Fibroblast of skin of abdomen (primary cell): ENCODE measurements around the gene GNAZ.

ENCODE experiments used
- DNase-seq: peaks from one replicate; pipeline ENCODE4 v3.0.0-alpha.2; 2013

Gene GNAZ

GRCh38 chr22:23094695-23095681 is 24.7 kb downstream of the GNAZ start:
- DNase-seq = no peak

- no peak for DNase-seq
These were observed 25.5 kb downstream of the GNAZ start for GRCh38 chr22:23095733-23096342.

GRCh38 chr22:23097412-23098229 is 27.3 kb downstream of the GNAZ start:
- DNase-seq = no peak

GRCh38 chr22:23098230-23098705 is 27.9 kb downstream of the GNAZ start:
- DNase-seq = no peak

GRCh38 chr22:23098718-23099530 is 28.6 kb downstream of the GNAZ start:
- no peak for DNase-seq

GRCh38 chr22:23099531-23099804 is 29.1 kb downstream of the GNAZ start:
- no peak for DNase-seq

- no peak for DNase-seq
These were observed 29.9 kb downstream of the GNAZ start for GRCh38 chr22:23100124-23100801.

- no peak for DNase-seq
These were observed 31.2 kb downstream of the GNAZ start for GRCh38 chr22:23101524-23101923.

GRCh38 chr22:23102002-23102655 is 31.8 kb downstream of the GNAZ start:
- no peak for DNase-seq

GRCh38 chr22:23102776-23103175 is 32.5 kb downstream of the GNAZ start:
- DNase-seq = no peak

- no peak for DNase-seq
These were observed 33.1 kb downstream of the GNAZ start for GRCh38 chr22:23103199-23103954.

- no peak for DNase-seq
These were observed 34.1 kb downstream of the GNAZ start for GRCh38 chr22:23104187-23104971.

GRCh38 chr22:23105304-23105703 is 35.0 kb downstream of the GNAZ start:
- DNase-seq = no peak

GRCh38 chr22:23105919-23106318 is 35.6 kb downstream of the GNAZ start:
- no peak for DNase-seq

GRCh38 chr22:23106344-23106743 is 36.0 kb downstream of the GNAZ start:
- DNase-seq = no peak

GRCh38 chr22:23106906-23107367 is 36.6 kb downstream of the GNAZ start:
- no peak for DNase-seq

- no peak for DNase-seq
These were observed 37.3 kb downstream of the GNAZ start for GRCh38 chr22:23107487-23108248.

GRCh38 chr22:23108249-23109078 is 38.1 kb downstream of the GNAZ start:
- no peak for DNase-seq
